Prostate gland (tissue), 2 donors: ENCODE data around the gene SNN. TPM values are rescaled to one million over a fixed set of nuclear protein-coding genes. Genes with fewer than 3 reads are reported as not detected.
A peak's percentile ranks its signal among the peaks of the same experiment; 100 is the strongest.

Experiments
- DNase-seq: peaks from one replicate; pipeline ENCODE4 v3.0.0-alpha.2; 2019; ENCODE audit warnings: low spot score
- H3K27ac ChIP-seq, 2 donors: fragments of 200-600 bp; sonication (generic); 2 replicates each; pipeline ENCODE4 v1.5.1; 2017 to 2019
- H3K27me3 ChIP-seq: fragments of 200-600 bp; sonication (generic); replicated peaks from 2 replicates; pipeline ENCODE4 v1.5.1; 2019; ENCODE audit not compliant: insufficient read depth
- H3K36me3 ChIP-seq, 2 donors: fragments of 200-600 bp; sonication (generic); 1 replicate in 1 of 2; 2 replicates in 1 of 2; pipeline versions ENCODE4 v1.5.1 to v1.8.1; 2017 to 2019
- H3K4me1 ChIP-seq: fragments of 200-600 bp; sonication (generic); replicated peaks from 2 replicates; pipeline ENCODE4 v1.5.1; 2019
- H3K4me3 ChIP-seq, 2 donors: fragments of 200-600 bp; sonication (generic); 2 replicates each; pipeline ENCODE4 v1.5.1; 2017 to 2019
- H3K9me3 ChIP-seq: fragments of 200-600 bp; sonication (generic); 2 replicates; pipeline ENCODE4 v1.5.1; 2017
- POLR2A ChIP-seq: fragments of 450-650 bp; IDR thresholded peaks from one replicate; pipeline ENCODE4 v1.6.1; 2016; ENCODE audit warnings: antibody characterized with exemption, mild to moderate bottlenecking
- POLR2AphosphoS5 ChIP-seq: sonication (generic); formaldehyde crosslinking; IDR thresholded peaks from one replicate; pipeline ENCODE4 v1.6.1; 2017; ENCODE audit warnings: antibody characterized with exemption
- WGBS: methylation state at CpG from one replicate; pipeline ENCODE4 v1.1.5; 2018; 5-methylcytosine and 5-hydroxymethylcytosine counted together
- intact Hi-C: fragments of 100-400 bp; cut with DNase I; formaldehyde crosslinking; loops from one replicate; pipeline ENCODE4 v1.14.2; 2022
- total RNA-seq, 2 donors: library from RNA; depleted of rRNA; stranded (reverse); fragments of >200 nt; gene quantifications; one replicate each; pipeline ENCODE4 v1.1.0, GENCODE V29; 2016
- TF ChIP-seq, protein P1 (sequence below), 4 experiments: fragments of 200-600 bp in 2 of 4; fragments of 450-650 bp in 2 of 4; sonication (generic) in 2 of 4; IDR thresholded peaks; 1 replicate in 3 of 4; 2 replicates in 1 of 4; pipeline ENCODE4 v1.5.1; 2016 to 2019; ENCODE audit warnings: antibody characterized with exemption in 4 of 4, mild to moderate bottlenecking in 2 of 4, moderate library complexity in 2 of 4

Gene SNN
- total RNA-seq, 2 donors from 2014 or later: 20.8 TPM

DNA sequence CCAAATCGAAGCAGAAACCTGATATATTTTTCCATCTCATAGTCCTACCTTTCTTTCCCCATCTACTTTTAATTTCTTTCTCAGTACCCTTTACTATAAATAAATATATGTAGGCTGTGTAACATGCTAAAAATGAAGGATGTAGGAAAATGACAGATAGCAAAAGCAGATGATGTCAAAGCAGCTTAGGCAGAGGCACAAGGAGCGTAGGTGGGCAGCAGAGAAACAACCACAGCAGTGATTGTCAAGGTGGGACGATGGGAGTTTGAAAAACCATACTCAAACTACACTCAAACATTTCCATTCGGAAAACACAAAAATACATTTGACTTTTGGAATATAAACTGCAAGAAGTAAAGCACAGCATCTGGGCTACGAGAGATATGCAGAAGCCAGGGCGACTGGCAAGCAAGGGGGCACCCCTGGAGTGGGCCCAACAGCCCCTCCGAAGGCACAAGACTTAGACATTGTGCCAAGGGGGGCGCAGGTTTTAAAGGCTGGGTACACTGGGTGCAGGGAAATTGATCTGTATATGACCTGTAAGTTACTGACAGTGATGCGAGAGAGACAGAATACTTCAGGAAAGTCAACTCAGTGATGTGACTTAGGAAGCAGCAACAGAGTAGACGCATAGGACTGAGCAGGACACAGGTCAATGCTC is 31.1 kb downstream of the SNN start:
- Histone ChIP-seq H3K27me3 (no peaks in the 10 kb centered on the region), H3K4me3 (no peak overlapping the region), H3K27ac (no peak overlapping the region), H3K4me1 (peaks cover under 1% of the 10 kb centered on the region), H3K9me3 (no peaks in the 10 kb centered on the region), H3K36me3 (peaks cover 0 to 13% of the 10 kb centered on the region in 2 donors)
- TF ChIP-seq POLR2AphosphoS5 (no peak), POLR2A (no peak)
- TF ChIP-seq, protein P1, sequence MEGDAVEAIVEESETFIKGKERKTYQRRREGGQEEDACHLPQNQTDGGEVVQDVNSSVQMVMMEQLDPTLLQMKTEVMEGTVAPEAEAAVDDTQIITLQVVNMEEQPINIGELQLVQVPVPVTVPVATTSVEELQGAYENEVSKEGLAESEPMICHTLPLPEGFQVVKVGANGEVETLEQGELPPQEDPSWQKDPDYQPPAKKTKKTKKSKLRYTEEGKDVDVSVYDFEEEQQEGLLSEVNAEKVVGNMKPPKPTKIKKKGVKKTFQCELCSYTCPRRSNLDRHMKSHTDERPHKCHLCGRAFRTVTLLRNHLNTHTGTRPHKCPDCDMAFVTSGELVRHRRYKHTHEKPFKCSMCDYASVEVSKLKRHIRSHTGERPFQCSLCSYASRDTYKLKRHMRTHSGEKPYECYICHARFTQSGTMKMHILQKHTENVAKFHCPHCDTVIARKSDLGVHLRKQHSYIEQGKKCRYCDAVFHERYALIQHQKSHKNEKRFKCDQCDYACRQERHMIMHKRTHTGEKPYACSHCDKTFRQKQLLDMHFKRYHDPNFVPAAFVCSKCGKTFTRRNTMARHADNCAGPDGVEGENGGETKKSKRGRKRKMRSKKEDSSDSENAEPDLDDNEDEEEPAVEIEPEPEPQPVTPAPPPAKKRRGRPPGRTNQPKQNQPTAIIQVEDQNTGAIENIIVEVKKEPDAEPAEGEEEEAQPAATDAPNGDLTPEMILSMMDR (IDR thresholded peaks at IDR 0.05): no peak
- DNase-seq: no peak
- WGBS: 86% methylated on average over 10 of the region's 10 CpGs
- intact Hi-C loops: no loop called here

GRCh38 chr16:11700264-11701029 is 32.2 kb downstream of the SNN start:
- intact Hi-C loops: no loop called here
- H3K27ac ChIP-seq: peak overlapping the region in 1 of 2 donors; percentile 7

DNA sequence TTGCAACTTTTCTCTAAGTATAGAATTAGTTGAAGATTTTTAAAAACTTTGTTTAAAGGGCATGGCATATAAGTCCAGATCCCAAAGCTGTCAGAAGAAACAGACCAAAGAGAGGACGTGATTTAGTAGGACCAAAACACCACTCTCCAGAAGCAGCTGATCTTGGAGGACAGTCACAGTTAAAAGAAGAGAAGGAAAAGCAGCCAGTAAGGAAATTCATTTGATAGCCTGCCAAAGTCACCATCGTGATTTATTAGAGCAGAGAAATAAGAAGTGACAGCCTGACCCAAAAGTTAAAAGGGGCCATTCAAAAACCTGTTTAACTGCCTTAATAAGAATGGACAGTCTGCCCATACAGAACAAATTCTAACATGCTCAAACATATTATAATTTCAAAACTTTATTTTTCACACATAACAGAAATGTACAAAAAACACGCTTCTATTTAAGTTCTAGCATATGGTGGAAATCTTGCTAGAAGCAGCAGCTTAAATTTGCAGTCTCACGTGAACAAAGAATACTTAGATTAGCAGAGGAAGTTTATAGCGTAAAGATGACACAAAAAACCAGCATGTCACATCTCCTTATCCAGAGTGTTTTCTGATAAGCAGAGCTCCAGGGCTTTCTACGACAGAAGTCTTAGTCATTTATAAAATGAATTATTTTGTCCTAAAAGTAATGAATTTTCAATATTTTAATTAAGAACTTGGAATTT is 37.2 kb downstream of the SNN start:
- 11% methylated on average over 6 of the region's 6 CpGs for WGBS
- no peaks in the 10 kb centered on the region for H3K36me3 ChIP-seq

More at GRCh38 chr16:11700264-11701029, 32.2 kb downstream of the SNN start:
- no peak overlapping the region for H3K4me3 ChIP-seq
- peaks cover 0 to 13% of the 10 kb centered on the region in 2 donors for H3K36me3 ChIP-seq
- H3K27me3 ChIP-seq: no peaks in the 10 kb centered on the region
- WGBS: 79% methylated on average over 9 of the region's 9 CpGs
- peaks cover 4% of the 10 kb centered on the region for H3K4me1 ChIP-seq
- DNase-seq: no peak
- no peaks in the 10 kb centered on the region for H3K9me3 ChIP-seq
- TF ChIP-seq POLR2AphosphoS5: no peak
- TF ChIP-seq, protein P1 (IDR thresholded peaks at IDR 0.05): no peak
- no peak for TF ChIP-seq POLR2A

DNA sequence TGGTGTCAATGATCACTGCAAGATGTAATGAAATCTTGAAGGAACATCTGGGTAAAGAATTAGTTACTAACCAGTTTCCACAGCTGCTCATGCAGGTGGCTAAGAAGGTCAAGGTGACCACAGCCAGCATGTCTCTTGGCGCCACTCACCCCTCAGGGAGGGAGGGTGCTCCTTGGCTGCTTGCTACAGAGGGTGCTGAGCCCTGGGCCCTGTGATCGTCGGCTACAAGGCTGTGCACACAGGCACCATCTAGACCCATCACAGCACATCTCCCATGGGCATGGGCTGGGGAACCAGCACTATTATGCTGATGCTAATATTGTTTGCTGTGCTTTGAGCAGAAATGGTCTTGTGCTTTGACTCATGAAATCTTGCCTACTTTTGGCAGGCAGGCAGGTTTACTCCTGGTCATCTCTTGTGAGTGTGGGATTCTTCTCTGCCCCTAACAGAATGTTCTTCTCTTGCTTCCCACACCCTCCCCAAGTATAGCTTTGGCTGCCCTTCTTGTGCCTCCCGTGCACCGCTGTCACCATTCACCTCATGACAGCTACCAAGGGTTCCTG is 38.0 kb downstream of the SNN start:
- WGBS: 36% methylated on average over 5 of the region's 5 CpGs
- intact Hi-C loops: no loop called here
- H3K4me3 ChIP-seq: no peak overlapping the region
- no peaks in the 10 kb centered on the region for H3K27me3 ChIP-seq
- TF ChIP-seq, protein P1 (IDR thresholded peaks at IDR 0.05): no peak
- TF ChIP-seq POLR2A (no peak), POLR2AphosphoS5 (peak; percentile 40)
- H3K9me3 ChIP-seq: no peaks in the 10 kb centered on the region
- peaks cover 16% of the 10 kb centered on the region for H3K4me1 ChIP-seq
- no peak for DNase-seq
- peak overlapping the region; percentile 47 to 64 for H3K27ac ChIP-seq
- no peaks in the 10 kb centered on the region for H3K36me3 ChIP-seq

More for the DNA sequence above, 37.2 kb downstream of the SNN start:
- DNase-seq: peak; percentile 68
- intact Hi-C loops: no loop called here
- H3K9me3 ChIP-seq: no peaks in the 10 kb centered on the region
- TF ChIP-seq POLR2AphosphoS5 (peak; percentile 76), POLR2A (no peak)
- TF ChIP-seq, protein P1 (IDR thresholded peaks at IDR 0.05): no peak
- H3K27me3 ChIP-seq: no peaks in the 10 kb centered on the region
- H3K4me3 ChIP-seq: no peak overlapping the region
- peaks cover 16% of the 10 kb centered on the region for H3K4me1 ChIP-seq
- peak overlapping the region; percentile 47 to 64 for H3K27ac ChIP-seq
